ENCODE results near the gene GET3.

The GET3 gene

DNA sequence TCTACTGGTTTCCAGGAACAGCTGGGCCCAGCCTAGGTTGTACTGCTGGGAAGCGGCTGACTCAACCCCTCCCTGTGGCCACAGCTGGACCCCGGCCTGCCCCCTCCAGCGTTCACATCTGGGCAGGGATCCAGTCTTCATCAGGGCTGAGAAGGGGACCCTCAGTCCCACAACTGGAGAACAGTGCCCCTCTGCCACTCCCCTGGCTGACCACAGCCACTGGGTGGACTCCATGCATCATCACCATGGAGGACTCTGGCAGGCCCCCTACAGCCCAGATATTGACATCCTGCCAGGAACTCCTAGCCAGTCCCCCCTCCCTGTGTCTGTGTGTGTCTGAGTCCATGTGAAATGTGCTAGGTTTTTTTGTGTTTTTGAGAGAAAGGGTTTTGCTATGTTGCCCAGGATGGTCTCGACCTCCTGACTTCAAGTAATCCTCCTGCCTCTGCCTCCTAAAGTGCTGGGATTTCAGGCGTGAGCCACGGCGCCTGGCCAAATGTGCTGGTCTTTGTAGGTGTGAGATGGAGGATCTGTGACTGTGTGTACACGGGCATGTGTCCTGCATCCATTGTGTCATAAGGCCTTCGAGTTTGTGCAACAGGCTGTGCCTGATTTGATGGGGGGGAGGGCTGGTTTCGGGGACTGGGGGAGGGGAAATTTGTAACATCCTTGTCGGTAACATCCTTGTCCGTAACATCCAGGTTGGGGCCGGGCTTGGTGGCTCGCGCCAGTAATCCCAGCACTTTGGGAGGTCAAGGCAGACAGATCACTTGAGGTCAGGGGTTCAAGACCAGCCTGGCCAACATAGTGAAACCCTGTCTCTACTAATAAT, 42.1 kb downstream of the GET3 start:
- DNase-seq (ENCODE audit: low spot score): peak; percentile 59

- peak; percentile 54 for DNase-seq (ENCODE audit: low spot score)
Observed at GRCh38 chr19:12782174-12782423, 44.8 kb downstream of the GET3 start.

DNA sequence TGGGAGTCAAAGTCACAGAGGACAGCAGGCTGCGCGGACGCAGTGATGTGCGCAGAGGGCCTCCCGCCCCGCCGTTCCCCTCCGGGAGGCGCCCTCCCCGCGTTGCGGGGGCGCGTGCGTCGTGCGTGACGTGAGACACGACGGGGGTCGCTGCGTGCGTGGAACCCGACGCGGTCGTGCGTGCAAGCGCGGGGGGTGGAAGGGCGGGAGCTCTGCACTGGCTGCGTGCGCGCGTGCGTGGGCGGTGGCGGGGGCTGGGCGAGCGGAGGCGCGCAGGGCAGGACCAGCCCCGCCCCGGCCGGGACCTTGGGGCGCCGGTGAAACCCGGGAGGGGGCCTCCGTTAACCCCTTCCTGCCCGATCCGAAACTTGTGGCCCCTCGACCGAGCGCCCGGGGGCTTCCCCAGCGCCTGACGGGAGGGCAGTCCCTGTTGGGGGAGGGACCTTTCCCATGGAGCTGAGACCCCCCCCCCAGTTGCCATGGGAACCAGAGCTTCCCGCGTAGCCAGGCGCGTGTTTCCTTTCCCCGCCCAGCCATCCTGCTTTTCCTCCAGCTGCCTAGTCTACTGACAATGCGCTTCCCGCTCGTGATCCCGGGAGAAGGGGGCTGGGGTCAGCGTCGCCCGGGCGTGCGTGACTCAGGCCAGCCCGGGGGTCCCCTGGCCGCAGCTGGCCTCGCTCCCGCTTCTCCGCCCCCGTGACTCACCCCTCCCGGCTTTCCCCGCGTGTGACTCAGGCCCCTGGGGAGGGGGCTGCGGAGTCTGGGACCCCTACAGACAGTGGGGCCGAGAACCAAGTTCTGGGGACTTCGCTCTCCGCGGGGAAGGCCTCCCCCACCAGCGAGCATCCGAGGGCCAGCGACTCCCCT, 45.4 kb downstream of the GET3 start:
- DNase-seq (ENCODE audit: low spot score): peak; percentile 79

GRCh38 chr19:12783291-12783848, 46.1 kb downstream of the GET3 start:
- DNase-seq (ENCODE audit: low spot score): no peak

GRCh38 chr19:12783849-12784393, 46.6 kb downstream of the GET3 start:
- DNase-seq (ENCODE audit: low spot score): no peak

DNA sequence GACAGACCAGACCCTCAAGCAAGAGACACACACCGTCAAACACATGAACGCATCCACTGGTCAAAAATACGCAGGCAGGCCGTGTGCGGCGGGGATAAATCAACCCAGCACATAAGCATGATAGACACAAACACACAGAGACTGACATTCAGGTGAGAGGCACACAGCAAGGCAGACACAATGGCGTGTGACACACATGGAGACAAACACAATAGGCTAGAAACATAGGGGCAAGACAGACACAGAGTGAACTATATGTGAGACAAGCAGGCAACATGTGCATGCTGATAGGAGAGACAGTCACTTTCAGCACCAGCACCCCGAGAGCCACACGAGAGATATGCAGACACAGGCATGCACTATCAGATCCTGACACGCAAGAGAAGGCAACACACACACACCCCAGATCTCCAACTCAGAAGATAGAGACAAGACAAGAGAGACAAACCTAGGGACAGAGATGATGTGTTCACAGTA, 47.1 kb downstream of the GET3 start:
- no peak for DNase-seq (ENCODE audit: low spot score)

- DNase-seq (ENCODE audit: low spot score): no peak
Observed at GRCh38 chr19:12784871-12785430, 47.7 kb downstream of the GET3 start.

DNA sequence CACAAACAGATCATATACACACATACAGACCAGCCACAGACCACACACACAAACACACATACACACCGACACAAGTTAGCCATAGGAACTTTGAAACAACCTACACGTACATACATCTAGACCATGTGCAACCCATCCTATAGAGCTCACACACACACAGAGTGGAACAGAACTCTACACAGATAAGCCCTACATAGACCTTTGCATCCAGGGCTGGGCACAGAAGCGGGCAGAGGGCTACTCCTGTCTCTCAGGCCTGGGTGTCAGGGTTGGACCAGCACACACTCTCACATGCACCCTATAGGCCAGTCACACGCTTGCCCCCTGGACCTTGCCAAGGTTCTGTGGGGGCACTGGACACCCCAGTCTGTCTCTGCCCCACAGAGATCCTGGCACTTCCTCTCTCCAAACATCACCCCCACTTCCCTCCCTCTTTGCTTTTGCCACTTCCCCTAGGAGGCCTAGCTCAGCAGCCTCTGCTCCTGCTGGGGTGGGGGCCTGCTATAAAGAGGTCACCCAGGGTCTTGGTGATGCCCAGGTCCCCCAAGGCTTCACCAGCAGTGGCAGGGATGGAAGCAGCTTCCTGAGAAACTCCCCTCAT, 48.2 kb downstream of the GET3 start:
- no peak for DNase-seq (ENCODE audit: low spot score)

DNA sequence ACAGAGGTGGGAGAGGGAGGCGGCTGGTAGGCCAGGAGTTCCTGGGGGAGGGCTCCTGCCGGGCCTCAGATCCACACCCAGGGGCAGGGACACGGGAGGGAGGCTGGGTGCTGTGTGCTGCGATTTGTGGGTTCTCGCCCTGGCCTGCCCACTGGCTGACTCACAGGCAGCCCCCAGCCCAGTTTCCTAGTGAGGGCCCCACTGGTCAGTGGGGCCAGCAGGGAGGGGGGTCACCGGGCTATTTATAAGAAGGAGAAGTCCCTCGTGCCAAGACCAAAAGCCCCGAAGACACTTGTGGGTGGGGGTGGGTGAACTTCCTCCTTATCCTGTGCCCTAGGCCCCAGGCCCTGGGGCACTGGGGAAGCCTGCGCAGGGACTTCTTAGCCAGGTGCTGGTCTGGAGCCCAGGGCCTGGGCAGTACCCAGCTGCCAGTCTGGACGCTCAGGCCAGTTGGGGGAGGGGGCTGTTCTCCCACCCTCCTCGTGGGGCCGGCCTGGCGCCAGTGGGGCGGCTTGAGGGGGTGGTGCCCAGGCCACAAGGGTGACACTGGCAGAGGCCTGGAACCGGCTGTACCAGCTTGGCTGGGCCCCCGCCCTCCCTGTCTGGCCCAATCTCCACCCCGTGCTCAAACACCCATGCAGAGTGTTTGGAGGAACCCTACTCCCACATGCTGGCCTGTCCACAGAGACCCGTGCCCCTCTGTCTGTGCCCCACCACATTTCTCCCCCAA, 49.0 kb downstream of the GET3 start:
- DNase-seq (ENCODE audit: low spot score): no peak

DNA sequence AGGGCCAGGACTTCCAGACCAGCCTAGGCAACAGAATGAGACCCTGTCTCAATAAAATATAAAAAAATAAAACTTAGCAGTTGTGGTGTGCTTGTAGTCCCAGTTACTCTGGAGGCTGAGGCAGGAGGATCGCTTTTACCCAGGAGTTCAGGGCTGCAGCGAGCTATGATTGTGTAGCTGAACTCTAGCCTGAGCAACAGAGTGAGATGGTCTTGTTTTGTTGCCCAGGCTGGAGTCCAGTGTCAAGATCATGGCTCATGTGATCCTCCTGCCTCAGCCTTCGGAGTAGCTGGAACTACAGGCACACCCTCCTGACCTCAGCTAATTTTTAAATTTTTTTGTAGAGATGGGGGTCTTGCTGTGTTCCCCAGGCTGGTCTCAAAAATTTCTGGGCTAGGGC, 49.7 kb downstream of the GET3 start:
- no peak for DNase-seq (ENCODE audit: low spot score)

DNA sequence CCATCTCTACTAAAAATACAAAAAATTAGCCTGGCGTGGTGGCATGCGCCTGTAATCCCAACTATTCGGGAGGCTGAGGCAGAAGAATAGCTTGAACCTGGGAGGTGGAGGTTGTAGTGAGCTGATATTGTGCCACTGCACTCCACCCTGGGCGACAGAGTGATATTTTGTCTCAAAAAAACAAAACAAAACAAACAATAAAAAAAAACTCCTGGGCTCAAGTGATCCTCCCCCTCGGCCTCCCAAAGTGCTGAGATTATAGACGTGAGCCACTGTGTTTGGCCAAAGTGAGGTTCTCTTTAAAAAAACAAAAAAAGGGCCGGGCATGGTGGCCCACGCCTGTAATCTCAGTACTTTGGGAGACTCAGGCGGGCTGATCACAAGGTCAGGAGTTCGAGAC, 50.2 kb downstream of the GET3 start:
- DNase-seq (ENCODE audit: low spot score): no peak

GRCh38 chr19:12788042-12788681, 50.9 kb downstream of the GET3 start:
- no peak for DNase-seq (ENCODE audit: low spot score)

- peak; percentile 77 for DNase-seq (ENCODE audit: low spot score)
Observed at GRCh38 chr19:12788682-12789097, 51.4 kb downstream of the GET3 start.

GRCh38 chr19:12789098-12789903, 52.0 kb downstream of the GET3 start:
- DNase-seq (ENCODE audit: low spot score): no peak

GRCh38 chr19:12789904-12790619, 52.8 kb downstream of the GET3 start:
- DNase-seq (ENCODE audit: low spot score): peak; percentile 97

DNA sequence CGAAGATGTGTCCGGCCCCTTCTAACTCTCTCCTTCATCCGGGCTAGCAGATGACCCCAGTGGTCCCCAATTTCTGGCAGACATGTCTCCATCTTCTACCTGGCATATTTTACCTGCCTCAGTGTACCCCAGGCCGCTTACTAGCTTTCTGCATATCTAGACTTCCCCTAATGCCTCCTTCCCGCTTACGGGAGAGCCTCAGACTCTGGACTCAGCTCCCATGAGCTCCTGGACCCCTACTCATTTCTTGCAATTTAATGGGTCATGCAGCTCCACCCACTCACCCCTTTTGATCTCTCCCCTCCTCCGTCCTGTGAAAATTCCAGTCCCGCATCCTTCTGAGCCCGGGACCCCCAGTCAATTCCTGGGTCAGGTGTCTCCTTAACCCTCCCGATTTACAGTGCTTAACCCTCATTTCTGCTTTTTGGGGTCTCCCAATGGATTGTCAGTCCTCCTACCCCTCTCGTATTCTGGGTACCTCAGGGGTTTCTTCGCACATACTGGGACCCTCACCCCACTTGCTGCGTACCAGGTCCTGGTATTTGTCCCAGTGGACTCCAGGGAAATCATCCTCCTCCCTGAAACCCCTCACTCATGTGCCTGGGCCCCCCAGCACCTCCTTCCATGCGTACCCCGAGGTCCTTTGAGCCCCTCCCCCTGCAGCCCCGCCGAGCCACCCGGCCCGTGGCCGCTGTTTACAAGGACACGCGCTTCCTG, 53.5 kb downstream of the GET3 start:
- DNase-seq (ENCODE audit: low spot score): no peak

DNA sequence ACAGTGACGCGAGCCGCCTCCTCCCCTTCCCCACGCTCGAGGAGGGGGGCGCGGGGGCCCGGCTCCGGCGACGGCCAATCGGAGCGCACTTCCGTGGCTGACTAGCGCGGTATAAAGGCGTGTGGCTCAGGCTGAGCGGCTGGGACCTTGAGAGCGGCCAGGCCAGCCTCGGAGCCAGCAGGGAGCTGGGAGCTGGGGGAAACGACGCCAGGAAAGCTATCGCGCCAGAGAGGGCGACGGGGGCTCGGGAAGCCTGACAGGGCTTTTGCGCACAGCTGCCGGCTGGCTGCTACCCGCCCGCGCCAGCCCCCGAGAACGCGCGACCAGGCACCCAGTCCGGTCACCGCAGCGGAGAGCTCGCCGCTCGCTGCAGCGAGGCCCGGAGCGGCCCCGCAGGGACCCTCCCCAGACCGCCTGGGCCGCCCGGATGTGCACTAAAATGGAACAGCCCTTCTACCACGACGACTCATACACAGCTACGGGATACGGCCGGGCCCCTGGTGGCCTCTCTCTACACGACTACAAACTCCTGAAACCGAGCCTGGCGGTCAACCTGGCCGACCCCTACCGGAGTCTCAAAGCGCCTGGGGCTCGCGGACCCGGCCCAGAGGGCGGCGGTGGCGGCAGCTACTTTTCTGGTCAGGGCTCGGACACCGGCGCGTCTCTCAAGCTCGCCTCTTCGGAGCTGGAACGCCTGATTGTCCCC, 54.2 kb downstream of the GET3 start, which contains the start of gene JUNB:
Gene JUNB (plus strand): TSS at position 142 of the 706 bp plus-strand sequence. CDS start 286 bp downstream, at position 428.
- DNase-seq (ENCODE audit: low spot score): peak; percentile 93
